IMR-90 (cell line): ENCODE results near the gene NLRC5. TPM values are rescaled to one million over a fixed set of nuclear protein-coding genes. Genes with fewer than 3 reads are reported as not detected.
A peak's percentile ranks its signal among the peaks of the same experiment; 100 is the strongest.

Experiments
- ATAC-seq: fragments of 200-7000 bp; cut with Tn5 transposase; 2 replicates; pipeline ENCODE4 v1.9.1; 2020; ENCODE audit warnings: low read depth, mild to moderate bottlenecking, moderate library complexity
- BruUV-seq: library from RNA; stranded (reverse); fragments of 400-500 nt; replicated peaks from 2 replicates; lab custom pipeline; 2021; lab: Mats Ljungman, UMichigan
- CTCF ChIA-PET: fragments of 300-600 bp; formaldehyde crosslinking; extraction: SDS; loops from one replicate; lab custom pipeline; 2021; ENCODE audit warnings: antibody characterized with exemption; lab: Yijun Ruan, JAX
- POLR2A ChIA-PET: fragments of 300-600 bp; sonication (Branson Sonifier 250); formaldehyde crosslinking; loops from one replicate; lab custom pipeline; 2022; ENCODE audit warnings: antibody characterized with exemption; ENCODE audit not compliant: unreplicated experiment; lab: Charles Lee
- DNase-seq: peaks from one replicate; pipeline ENCODE4 v3.0.0; 2013
- H2AFZ ChIP-seq: replicated peaks from 2 replicates; pipeline ENCODE3; 2013; ENCODE audit warnings: low read length, mild to moderate bottlenecking; ENCODE audit not compliant: poor library complexity
- H2AK5ac ChIP-seq: 2 replicates; pipeline ENCODE4 v1.6.1; 2013; ENCODE audit warnings: low read depth, low read length, inconsistent platforms
- H2AK9ac ChIP-seq: replicated peaks from 2 replicates; pipeline ENCODE3; 2013; ENCODE audit warnings: mild to moderate bottlenecking, low read depth, low read length, moderate library complexity; ENCODE audit not compliant: poor library complexity
- H2BK120ac ChIP-seq: 2 replicates; pipeline ENCODE4 v1.6.1; 2013; ENCODE audit warnings: low read depth, low read length, inconsistent platforms
- H2BK15ac ChIP-seq: 3 replicates; pipeline ENCODE4 v1.6.1; 2013; ENCODE audit warnings: low read depth, low read length, inconsistent platforms
- H2BK20ac ChIP-seq: 2 replicates; pipeline ENCODE4 v1.6.1; 2013; ENCODE audit warnings: low read depth, mild to moderate bottlenecking, inconsistent platforms, low read length, moderate library complexity
- H2BK5ac ChIP-seq: 2 replicates; pipeline ENCODE4 v1.6.1; 2013; ENCODE audit warnings: mild to moderate bottlenecking, low read depth, low read length, inconsistent platforms; ENCODE audit not compliant: poor library complexity, severe bottlenecking
- H3K14ac ChIP-seq: replicated peaks from 2 replicates; pipeline ENCODE4 v1.6.1; 2013; ENCODE audit warnings: low read depth, low read length, inconsistent platforms
- H3K18ac ChIP-seq: 2 replicates; pipeline ENCODE4 v1.6.1; 2013; ENCODE audit warnings: low read depth, low read length, control low read depth
- H3K23ac ChIP-seq: 2 replicates; pipeline ENCODE4 v1.6.1; 2013; ENCODE audit warnings: low read depth, low read length, inconsistent platforms
- H3K27ac ChIP-seq: 2 replicates; pipeline ENCODE4 v1.5.1; 2013; ENCODE audit warnings: mild to moderate bottlenecking, control low read depth, low read length; ENCODE audit not compliant: insufficient read depth
- H3K27me3 ChIP-seq: 2 replicates; pipeline ENCODE4 v1.6.1; 2013; ENCODE audit warnings: low read length; ENCODE audit not compliant: control insufficient read depth, insufficient read depth
- H3K36me3 ChIP-seq: 2 replicates; pipeline ENCODE4 v1.6.1; 2013; ENCODE audit warnings: low read length, mixed read lengths; ENCODE audit not compliant: control insufficient read depth, insufficient read depth
- H3K4ac ChIP-seq: 2 replicates; pipeline ENCODE4 v1.6.1; 2013; ENCODE audit warnings: low read depth, low read length, inconsistent platforms
- H3K4me1 ChIP-seq: 2 replicates; pipeline ENCODE4 v1.6.1; 2013; ENCODE audit warnings: low read length, mixed read lengths; ENCODE audit not compliant: control insufficient read depth, insufficient read depth
- H3K4me2 ChIP-seq: 2 replicates; pipeline ENCODE4 v1.6.1; 2013; ENCODE audit warnings: low read depth, mild to moderate bottlenecking, control low read depth, low read length, moderate library complexity
- H3K4me3 ChIP-seq: 2 replicates; pipeline ENCODE4 v1.5.1; 2013; ENCODE audit warnings: low read depth, mild to moderate bottlenecking, control low read depth, low read length, moderate library complexity; ENCODE audit not compliant: insufficient read depth
- H3K56ac ChIP-seq: 2 replicates; pipeline ENCODE4 v1.6.1; 2013; ENCODE audit warnings: low read length, inconsistent platforms; ENCODE audit not compliant: insufficient read depth; ENCODE audit errors: extremely low read depth
- H3K79me1 ChIP-seq, 2 experiments: 2 replicates each; pipeline ENCODE4 v1.6.1; 2013; ENCODE audit warnings: low read length in 2 of 2, inconsistent platforms in 1 of 2, low read depth in 1 of 2
- H3K9ac ChIP-seq: 2 replicates; pipeline ENCODE4 v1.6.1; 2013; ENCODE audit warnings: low read depth, low read length, control low read depth
- H3K9me1 ChIP-seq: 2 replicates; pipeline ENCODE4 v1.6.1; 2013; ENCODE audit warnings: low read length, inconsistent platforms; ENCODE audit not compliant: insufficient read depth
- H3K9me3 ChIP-seq: 2 replicates; pipeline ENCODE4 v1.6.1; 2013; ENCODE audit warnings: low read length; ENCODE audit not compliant: control insufficient read depth, insufficient read depth
- H4K20me1 ChIP-seq: 2 replicates; pipeline ENCODE4 v1.6.1; 2013; ENCODE audit warnings: low read length, inconsistent platforms; ENCODE audit not compliant: insufficient read depth
- H4K5ac ChIP-seq: 2 replicates; pipeline ENCODE4 v1.6.1; 2013; ENCODE audit warnings: mild to moderate bottlenecking, low read depth, low read length, control low read depth
- H4K8ac ChIP-seq, 2 experiments: 2 replicates each; pipeline ENCODE4 v1.6.1; 2013; ENCODE audit warnings: low read depth in 2 of 2, low read length in 2 of 2, control low read depth in 1 of 2, inconsistent platforms in 1 of 2
- H4K91ac ChIP-seq: 2 replicates; pipeline ENCODE4 v1.6.1; 2013; ENCODE audit warnings: low read depth, low read length, inconsistent platforms; ENCODE audit not compliant: insufficient read depth
- CEBPB ChIP-seq: IDR thresholded peaks from 2 replicates; pipeline ENCODE4 v1.6.1; 2012; ENCODE audit warnings: low read depth, low read length, improper control_type of control experiment
- CTCF ChIP-seq: conservative IDR thresholded peaks from 2 replicates; pipeline ENCODE4 v1.5.1; 2012; ENCODE audit warnings: mild to moderate bottlenecking, low read depth, low read length, improper control_type of control experiment
- MAFK ChIP-seq: IDR thresholded peaks from 2 replicates; pipeline ENCODE4 v1.6.1; 2012; ENCODE audit warnings: low read depth, low read length, improper control_type of control experiment
- NFE2L2 ChIP-seq: fragments of 150-350 bp; IDR thresholded peaks from 2 replicates; pipeline ENCODE4 v1.6.1; 2016; ENCODE audit warnings: low read depth, mild to moderate bottlenecking, low read length
- RAD21 ChIP-seq: IDR thresholded peaks from 2 replicates; pipeline ENCODE4 v1.6.1; 2012; ENCODE audit warnings: low read length, improper control_type of control experiment
- SMC3 ChIP-seq: fragments of 150-350 bp; IDR thresholded peaks from 2 replicates; pipeline ENCODE4 v1.6.1; 2016; ENCODE audit warnings: low read depth, mild to moderate bottlenecking, antibody characterized with exemption, low read length, moderate library complexity
- WGBS, 2 experiments: methylation state at CpG; one replicate each; pipeline versions ENCODE4 v1.1.5 to v1.1.7; 2013; ENCODE audit warnings: missing lambda C conversion rate in 2 of 2; ENCODE audit not compliant: insufficient read length in 1 of 2; ENCODE audit errors: extremely low coverage in 2 of 2; 5-methylcytosine and 5-hydroxymethylcytosine counted together
- dilution Hi-C: fragments of 300-500 bp; cut with HindIII; formaldehyde crosslinking; loops from one replicate; pipeline ENCODE4 v1.14.3; 2018; ENCODE audit warnings: low sequenced_read_pairs; ENCODE audit not compliant: unreplicated experiment
- in situ Hi-C: fragments of 300-500 bp; cut with MboI; formaldehyde crosslinking; loops from 3 replicates; pipeline ENCODE4 v1.14.3; 2019; ENCODE audit warnings: low sequenced_read_pairs, inconsistent platforms, mixed read lengths
- intact Hi-C: fragments of 100-400 bp; cut with micrococcal nuclease; formaldehyde crosslinking; loops from 2 replicates; pipeline ENCODE4 v1.10.0; 2022
- polyA plus RNA-seq, 3 experiments: library from polyadenylated mRNA; depleted of rRNA; stranded (reverse); fragments of >200 nt; gene quantifications; 2 replicates each; pipeline ENCODE4 v1.2.3, GENCODE V29; 2012; ENCODE audit warnings: low replicate concordance in 1 of 3
- total RNA-seq: library from RNA; depleted of rRNA; stranded (reverse); fragments of >200 nt; gene quantifications from 2 replicates; pipeline ENCODE4 v1.2.3, GENCODE V29; 2012

The NLRC5 gene
- total and polyA plus RNA-seq, 2 of the 4 experiments (the other 2 are of a cell fraction) = 9.1 to 14.9 TPM

DNA sequence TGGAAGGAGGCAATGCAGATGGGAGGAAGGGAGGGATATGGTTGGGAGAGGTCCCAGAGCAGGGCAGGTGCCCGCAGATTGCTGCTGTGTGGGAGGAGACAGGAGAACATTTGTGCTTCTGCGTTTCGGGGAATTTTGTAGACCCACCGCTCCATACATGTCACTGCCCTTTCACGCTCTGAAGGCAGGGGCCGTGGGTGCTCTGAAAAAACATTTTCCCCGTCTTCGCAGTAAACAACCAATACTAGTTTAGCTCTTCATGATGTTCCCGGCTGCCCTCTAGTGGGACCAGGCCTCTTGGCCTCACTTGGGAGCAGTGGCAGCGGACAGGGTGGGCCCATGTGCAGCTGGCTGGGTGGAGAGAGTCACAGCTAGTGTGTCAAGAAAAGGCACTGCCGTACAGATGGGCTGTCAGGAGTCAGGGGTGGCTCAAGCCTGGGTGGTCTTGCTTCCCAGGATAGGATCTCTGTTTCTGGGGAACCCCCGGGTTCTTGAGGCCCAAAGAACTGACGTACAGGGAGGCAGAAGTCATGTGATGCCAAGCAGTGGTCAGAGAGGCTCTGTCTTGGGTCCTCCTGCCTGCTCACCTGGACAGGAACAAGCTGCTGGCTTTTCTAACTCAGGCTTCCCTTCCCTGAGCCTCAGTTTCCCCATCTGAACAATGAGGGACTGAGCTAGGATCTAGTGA lies 56.5 kb downstream of the NLRC5 start:
- Histone ChIP-seq H4K5ac (no peak overlapping the region; the same call in 1 of the 2 replicates), H3K9me3 (no peaks in the 10 kb centered on the region; the same call in 1 of the 2 replicates), H2AFZ (peak overlapping the region; percentile 69), H2BK120ac (no peak overlapping the region), H2BK5ac (no peak overlapping the region), H2BK15ac (no peak overlapping the region; the same call in 2 of the 3 replicates), H3K23ac (no peak overlapping the region), H3K4me1 (peaks cover 3% of the 10 kb centered on the region; the same call in 1 of the 2 replicates), H4K91ac (no peak overlapping the region; the same call in 1 of the 2 replicates), H4K20me1 (no peaks in the 10 kb centered on the region), H2BK20ac (0 out of 2 replicates have a peak overlapping the region, but pooled peaks have one; percentile 30), H3K56ac (no peak overlapping the region), H4K8ac (peak overlapping the region in 1 of 2 experiments; percentile 36; a peak in 1 of 4 replicates), H3K4me2 (peak overlapping the region; percentile 29; the same call in 1 of the 2 replicates), H3K27me3 (no peaks in the 10 kb centered on the region), H2AK9ac (peak overlapping the region; percentile 18), H3K79me1 (no peaks in the 10 kb centered on the region), H3K9ac (no peak overlapping the region; the same call in 1 of the 2 replicates), H3K18ac (peak overlapping the region; percentile 20; the same call in 1 of the 2 replicates), H3K4me3 (no peak overlapping the region), H3K9me1 (0 out of 2 replicates have a peak, but pooled peaks cover 3% of the 10 kb centered on the region), H3K14ac (peak overlapping the region; percentile 32; the same call in 1 of the 2 replicates), H3K27ac (no peak overlapping the region), H2AK5ac (no peak overlapping the region; the same call in 1 of the 2 replicates), H3K36me3 (peaks cover 12% of the 10 kb centered on the region; the same call in 1 of the 2 replicates), H3K4ac (peak overlapping the region; percentile 58)
- BruUV-seq = no TSS peak
- in situ Hi-C loops (loop anchor here (10.0 kb wide), 1 partner anchor 181 kb away; the partner anchor contains the start of gene SLC12A3), dilution Hi-C loops (no loop called here), intact Hi-C loops (loop anchor here (1.0 to 10.0 kb wide), 3 partner anchors 57 to 179 kb away; partner anchors contain the start of genes CETP and NLRC5)
- DNase-seq (peak; percentile 60), ATAC-seq (peak; percentile 95)
- CTCF ChIA-PET = interaction anchor here (0.6 to 1.3 kb wide), 2 partner anchors 12 to 15 kb away, joined by 4 read pairs; no protein-coding TSS in a partner anchor
- POLR2A ChIA-PET = no interaction called here
- WGBS, 2 experiments = 67% methylated on average over 1 of the region's 13 CpGs; no CpG with 5 or more reads in 1 of the 2 experiments
- TF ChIP-seq RAD21 (peak; percentile 68), CEBPB (no peak), NFE2L2 (no peak), MAFK (no peak), SMC3 (peak; percentile 65), CTCF (peak; percentile 69)
